Esophagus squamous epithelium (tissue), 5 donors: Measurements from ENCODE around the gene PLPP7. TPM values are rescaled to one million over a fixed set of nuclear protein-coding genes. Genes with fewer than 3 reads are reported as not detected.
"Not testable (repeated sequence)": the region's sequence is repeated elsewhere in the genome, so short reads cannot be mapped to it uniquely, and the experiment has no call there.

Experiments
- DNase-seq: peaks from one replicate; lab custom pipeline; 2025; lab: John Stamatoyannopoulos, UW
- H3K27ac ChIP-seq, 4 donors: fragments of 200-600 bp; sonication (generic); one replicate each; pipeline ENCODE4 v1.5.1; 2016 to 2019; ENCODE audit warnings: mild to moderate bottlenecking in 1 of 4
- H3K27me3 ChIP-seq, 4 donors: fragments of 200-600 bp; sonication (generic); 1 replicate in 3 of 4; 2 replicates in 1 of 4; pipeline versions ENCODE4 v1.5.1 to v1.6.0; 2017 to 2021; ENCODE audit warnings: antibody characterized with exemption in 1 of 4
- H3K36me3 ChIP-seq, 3 donors: fragments of 200-600 bp; sonication (generic); one replicate each; pipeline ENCODE4 v1.5.1; 2016 to 2019
- H3K4me1 ChIP-seq, 3 donors: fragments of 200-600 bp; sonication (generic); one replicate each; pipeline ENCODE4 v1.5.1; 2017 to 2019
- H3K4me3 ChIP-seq, 4 donors: fragments of 200-600 bp; sonication (generic); 1 replicate in 3 of 4; 2 replicates in 1 of 4; pipeline ENCODE4 v1.5.1; 2016 to 2019; ENCODE audit warnings: mild to moderate bottlenecking in 2 of 4, moderate library complexity in 1 of 4
- H3K9me3 ChIP-seq, 3 donors: fragments of 200-600 bp; sonication (generic); one replicate each; pipeline ENCODE4 v1.5.1; 2016 to 2019
- CTCF ChIP-seq, 6 experiments: fragments of 450-650 bp in 4 of 6; fragments of 200-600 bp in 2 of 6; sonication (generic) in 2 of 6; IDR thresholded peaks; one replicate each; pipeline ENCODE4 v1.5.1; 2016 to 2019; ENCODE audit warnings: antibody characterized with exemption in 6 of 6, mild to moderate bottlenecking in 4 of 6, moderate library complexity in 4 of 6
- POLR2A ChIP-seq, 4 donors: fragments of 450-650 bp; IDR thresholded peaks; one replicate each; pipeline ENCODE4 v1.6.1; 2017; ENCODE audit warnings: antibody characterized with exemption in 4 of 4, mild to moderate bottlenecking in 4 of 4, moderate library complexity in 3 of 4
- WGBS, 2 donors: methylation state at CpG; one replicate each; pipeline ENCODE4 v1.1.5; 2018; 5-methylcytosine and 5-hydroxymethylcytosine counted together
- intact Hi-C: fragments of 100-400 bp; cut with DNase I; formaldehyde crosslinking; loops from one replicate; pipeline ENCODE4 v1.15.0; 2022
- total RNA-seq, 4 donors: library from RNA; depleted of rRNA; stranded (reverse); fragments of >200 nt; gene quantifications; one replicate each; pipeline ENCODE4 v1.1.0, GENCODE V29; 2016
- donor health status: DM: yes; HTN: yes; CAD: no.

The PLPP7 gene
- total RNA-seq, 4 donors from 2014 or later = 0.40 to 2.9 (median 0.97) TPM; not detected in 1

DNA sequence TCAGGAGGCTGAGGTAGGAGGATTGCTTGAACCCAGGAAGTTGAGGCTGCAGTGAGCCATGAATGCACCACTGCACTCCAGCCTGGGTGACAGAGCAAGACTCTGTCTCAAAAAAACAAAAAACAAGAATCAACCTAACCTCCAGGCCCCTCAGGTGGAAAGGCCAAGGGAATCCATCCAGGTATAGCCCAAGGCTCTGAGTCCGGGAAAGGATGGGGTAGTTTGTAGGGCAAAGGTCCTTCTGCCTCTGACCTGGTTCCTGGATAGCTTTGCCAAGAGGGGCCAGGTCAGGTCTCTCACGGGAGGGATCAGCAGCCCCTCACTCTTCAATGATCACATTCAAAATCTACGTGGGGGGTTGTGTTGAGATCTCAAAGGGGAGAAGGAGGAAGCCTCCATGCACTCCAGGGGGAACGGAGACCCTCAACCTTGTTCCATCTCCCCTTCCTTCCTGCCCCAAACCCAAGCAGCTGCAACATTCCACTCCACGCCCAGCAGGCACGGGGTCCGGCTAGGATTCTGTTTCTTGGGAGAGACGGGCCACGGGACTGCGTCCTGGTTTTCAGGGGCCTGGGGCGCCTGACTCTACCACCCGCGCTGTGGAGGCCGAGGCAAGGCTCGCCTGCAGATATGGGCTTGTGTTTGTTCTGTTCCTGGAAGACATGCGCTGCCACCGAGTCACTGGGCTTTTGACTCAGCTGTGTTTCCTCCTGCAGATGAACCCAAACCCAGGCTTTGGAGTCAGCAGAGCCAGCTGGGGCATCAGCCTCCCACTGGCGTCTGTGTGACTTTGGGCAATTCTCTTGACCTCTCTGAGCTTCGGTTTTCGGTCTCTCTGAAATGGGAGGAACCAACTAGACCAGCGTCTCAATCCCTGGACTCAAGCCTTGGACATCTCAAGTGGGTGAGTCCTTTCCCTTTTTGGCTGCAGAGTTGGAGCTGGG lies 35.5 kb downstream of the PLPP7 start:
- Histone ChIP-seq H3K9me3 (no peaks in the 10 kb centered on the region), H3K4me3 (no peak overlapping the region), H3K36me3 (no peaks in the 10 kb centered on the region), H3K4me1 (no peaks in the 10 kb centered on the region), H3K27me3 (peaks cover 0 to 3% (median 0%) of the 10 kb centered on the region in 4 donors), H3K27ac (no peak overlapping the region)
- no peak for TF ChIP-seq CTCF (IDR thresholded peaks at IDR 0.05)
- TF ChIP-seq POLR2A (IDR thresholded peaks at IDR 0.05) = no peak
- DNase-seq = no peak
- 71 to 89% methylated on average over 10 of the region's 21 CpGs for WGBS, 2 donors
- intact Hi-C loops = no loop called here

DNA sequence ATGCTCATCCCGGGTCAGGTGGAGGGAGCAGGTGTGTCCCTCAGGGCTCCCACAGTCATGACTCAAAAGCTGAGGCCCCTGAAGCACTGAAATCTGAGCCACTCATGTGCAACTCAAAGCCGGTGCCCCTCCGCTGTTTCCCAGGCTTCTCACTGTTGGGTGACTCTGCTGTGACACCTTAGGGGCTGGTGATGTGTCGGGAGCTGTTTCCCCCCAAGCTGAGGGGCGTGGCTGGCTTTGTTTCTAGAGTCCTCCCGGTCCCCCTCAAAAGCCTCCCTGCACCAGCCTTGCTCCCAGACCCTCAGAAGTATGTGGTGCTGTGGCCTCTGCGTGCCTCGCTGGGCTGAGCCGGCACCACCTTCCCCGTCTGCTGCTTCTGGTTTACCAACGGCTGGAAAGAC lies 39.7 kb downstream of the PLPP7 start:
- H3K4me1 ChIP-seq = no peaks in the 10 kb centered on the region
- intact Hi-C loops = no loop called here
- 11 to 62% methylated on average over 1 to 8 of the region's 11 CpGs for WGBS, 2 donors
- no peaks in the 10 kb centered on the region for H3K9me3 ChIP-seq
- H3K4me3 ChIP-seq = no peak overlapping the region
- H3K36me3 ChIP-seq = no peaks in the 10 kb centered on the region
- TF ChIP-seq POLR2A (IDR thresholded peaks at IDR 0.05) (no peak), CTCF (IDR thresholded peaks at IDR 0.05) (no peak)
- H3K27ac ChIP-seq = no peak overlapping the region
- DNase-seq = no peak
- peaks cover 0 to 4% (median 0%) of the 10 kb centered on the region in 4 donors for H3K27me3 ChIP-seq

DNA sequence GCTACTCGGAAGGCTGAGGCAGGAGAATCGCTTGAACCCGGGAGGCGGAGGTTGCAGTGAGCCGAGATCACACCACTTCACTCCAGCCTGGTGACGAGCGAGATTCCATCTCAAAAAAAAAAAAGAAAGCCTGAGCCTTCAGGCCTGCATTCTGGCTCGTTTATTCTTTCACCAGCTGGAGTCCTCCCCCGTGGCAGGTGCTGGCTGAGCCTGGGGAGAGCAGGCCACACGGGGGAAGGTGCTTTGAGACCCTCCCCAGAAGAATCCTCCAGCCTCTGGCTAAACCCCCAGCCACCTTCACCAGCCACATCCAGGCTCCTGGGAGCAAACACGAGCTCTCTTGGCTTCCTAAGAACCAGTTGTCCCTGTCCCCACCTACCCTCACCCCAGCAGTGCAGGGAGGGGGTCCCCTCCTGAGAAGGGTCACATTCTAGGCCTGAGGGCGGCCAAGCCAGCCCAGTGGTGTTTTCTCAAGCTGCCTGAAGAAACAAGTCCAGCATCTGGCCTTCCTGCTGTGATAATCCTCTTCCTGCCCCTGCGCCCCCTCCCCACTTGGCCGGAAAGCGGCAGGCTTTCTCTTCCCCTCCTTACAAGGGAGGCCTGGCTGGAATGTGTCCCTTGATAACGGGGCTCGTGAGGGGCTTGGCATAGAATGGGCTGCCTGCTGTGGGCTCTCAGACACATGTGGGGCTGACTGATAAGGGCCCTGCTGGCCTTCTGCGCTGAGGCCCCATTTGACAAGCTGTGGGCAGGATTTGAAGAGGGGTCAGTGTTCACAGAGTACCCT lies 41.5 kb downstream of the PLPP7 start:
- no peak overlapping the region for H3K4me3 ChIP-seq
- H3K27me3 ChIP-seq = peaks cover 0 to 4% (median 0%) of the 10 kb centered on the region in 4 donors
- no peaks in the 10 kb centered on the region for H3K36me3 ChIP-seq
- DNase-seq = no peak
- intact Hi-C loops = no loop called here
- H3K9me3 ChIP-seq = no peaks in the 10 kb centered on the region
- 40 to 53% methylated on average over 7 to 13 of the region's 18 CpGs for WGBS, 2 donors
- no peak overlapping the region for H3K27ac ChIP-seq
- TF ChIP-seq CTCF (IDR thresholded peaks at IDR 0.05) (no peak), POLR2A (IDR thresholded peaks at IDR 0.05) (no peak)
- peaks cover 0 to 6% (median 0%) of the 10 kb centered on the region in 3 donors for H3K4me1 ChIP-seq

DNA sequence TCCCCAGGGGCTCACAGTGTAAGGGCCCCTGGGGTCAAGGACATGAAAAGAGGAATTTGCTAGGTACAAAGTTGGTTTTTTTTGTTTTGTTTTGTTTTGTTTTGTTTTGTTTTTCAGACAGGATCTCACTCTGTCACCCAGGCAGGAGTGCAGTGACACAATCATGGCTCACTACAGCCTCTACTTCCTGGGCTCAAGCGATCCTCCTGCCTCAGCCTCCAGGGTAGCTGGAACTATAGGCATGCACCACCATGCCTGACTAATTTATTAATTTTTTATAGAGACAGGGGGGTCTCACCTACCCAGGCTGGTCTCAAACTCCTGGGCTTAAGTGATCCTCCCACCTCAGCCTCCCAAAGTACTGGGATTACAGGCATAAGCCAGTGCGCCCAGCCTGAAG lies 42.5 kb downstream of the PLPP7 start:
- intact Hi-C loops, H3K27ac ChIP-seq, H3K36me3 ChIP-seq, H3K4me3 ChIP-seq, H3K27me3 ChIP-seq, DNase-seq, H3K4me1 ChIP-seq, H3K9me3 ChIP-seq: not testable (repeated sequence)
- WGBS, 2 donors = 92 to 94% methylated on average over 2 of the region's 2 CpGs

GRCh38 chr9:131333771-131334628 lies 44.5 kb downstream of the PLPP7 start:
- Histone ChIP-seq H3K27ac (no peak overlapping the region), H3K36me3 (no peaks in the 10 kb centered on the region), H3K27me3 (peaks cover 0 to 4% (median 0%) of the 10 kb centered on the region in 4 donors), H3K4me3 (no peak overlapping the region), H3K4me1 (peaks cover 0 to 6% (median 0%) of the 10 kb centered on the region in 3 donors), H3K9me3 (no peaks in the 10 kb centered on the region)
- intact Hi-C loops = no loop called here
- no peak for DNase-seq
- TF ChIP-seq POLR2A (IDR thresholded peaks at IDR 0.05) (no peak), CTCF (IDR thresholded peaks at IDR 0.05) (no peak)
- 84 to 88% methylated on average over 8 to 13 of the region's 15 CpGs for WGBS, 2 donors
